ENCODE measurements around the gene MCC.

- TF ChIP-seq POLR2A (IDR thresholded peaks at IDR 0.05), result no peak
- TF ChIP-seq CTCF (IDR thresholded peaks at IDR 0.05), result no peak
Observed at GRCh38 chr5:113235884-113236283, 252.4 kb downstream of the MCC start.

Data from breast epithelium (tissue), 3 donors.